Activated CD8-positive, alpha-beta T cell treated with anti-CD3 and anti-CD28 coated beads for 36 hours (primary cell): ENCODE results near the gene VWA3B. TPM values are rescaled to one million over a fixed set of nuclear protein-coding genes. Genes with fewer than 3 reads are reported as not detected.
"Not testable (repeated sequence)": the region's sequence is repeated elsewhere in the genome, so short reads cannot be mapped to it uniquely, and the experiment has no call there.

Experiments used
- ATAC-seq: fragments of 200-7000 bp; cut with Tn5 transposase; one replicate; pipeline ENCODE4 v1.10.0; 2021; ENCODE audit warnings: mild to moderate bottlenecking, moderate library complexity
- CTCF ChIA-PET: fragments of 350-600 bp; sonication (Branson Sonifier 250); formaldehyde crosslinking; loops from one replicate; lab custom pipeline; 2021; ENCODE audit warnings: antibody characterized with exemption; lab: Charles Lee
- POLR2A ChIA-PET: fragments of 350-600 bp; sonication (Branson Sonifier 250); formaldehyde crosslinking; loops from one replicate; lab custom pipeline; 2021; ENCODE audit warnings: antibody characterized with exemption; lab: Charles Lee
- DNase-seq: peaks from one replicate; pipeline ENCODE4 v3.0.0-alpha.2; 2020
- H3K27ac Mint-ChIP-seq: one replicate; pipeline ENCODE4 v1.8.0; 2021; ENCODE audit warnings: mild to moderate bottlenecking, mixed read lengths
- H3K27me3 Mint-ChIP-seq: one replicate; pipeline ENCODE4 v1.8.0; 2021; ENCODE audit warnings: mixed read lengths
- H3K36me3 Mint-ChIP-seq: one replicate; pipeline ENCODE4 v1.8.0; 2021; ENCODE audit warnings: low read depth, mixed read lengths
- H3K4me1 Mint-ChIP-seq: one replicate; pipeline ENCODE4 v1.8.0; 2021; ENCODE audit warnings: low read depth, mixed read lengths
- H3K4me3 Mint-ChIP-seq: one replicate; pipeline ENCODE4 v1.8.0; 2021; ENCODE audit warnings: mild to moderate bottlenecking, moderate library complexity, mixed read lengths
- H3K9me3 Mint-ChIP-seq: one replicate; pipeline ENCODE4 v1.8.0; 2021; ENCODE audit warnings: mixed read lengths
- intact Hi-C: fragments of 100-400 bp; cut with micrococcal nuclease; formaldehyde crosslinking; loops from one replicate; pipeline ENCODE4 v1.10.0; 2022
- total RNA-seq, 2 experiments: library from RNA; stranded (reverse); gene quantifications; one replicate each; pipeline ENCODE4 v1.2.3, GENCODE V29; 2021
- TF ChIP-seq, protein P1 (sequence below): fragments of 200-600 bp; IDR thresholded peaks from one replicate; pipeline ENCODE4 v1.8.0; 2022; ENCODE audit warnings: antibody characterized with exemption, mild to moderate bottlenecking

VWA3B gene
- total RNA-seq, 2 experiments from 2014 or later: not detected

DNA sequence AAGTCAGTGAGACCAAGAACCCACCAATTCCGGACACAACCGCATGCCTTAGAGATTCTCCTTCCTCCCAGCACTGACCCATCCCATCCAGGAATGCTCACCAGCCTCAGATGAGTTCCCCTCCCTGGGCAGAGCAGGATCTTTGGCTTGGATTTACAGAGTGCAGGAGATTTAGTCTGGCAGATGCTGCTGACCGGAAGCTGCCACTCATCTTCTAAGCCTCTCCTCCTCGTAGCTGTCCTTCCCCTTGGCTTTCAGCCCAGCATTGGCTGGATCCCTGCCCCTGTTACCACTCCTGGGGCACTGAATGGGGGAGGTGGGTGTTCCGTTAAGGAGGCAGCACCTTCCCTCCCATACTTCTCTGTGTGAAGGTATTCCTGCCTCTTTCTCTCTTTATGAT, 53.2 kb downstream of the VWA3B start:
- DNase-seq (no peak), ATAC-seq (no peak)
- H3K27me3 Mint-ChIP-seq: peaks cover 8% of the 10 kb centered on the region
- H3K36me3 Mint-ChIP-seq: no peaks in the 10 kb centered on the region
- no peak overlapping the region for H3K4me3 Mint-ChIP-seq
- intact Hi-C loops: no loop called here
- H3K4me1 Mint-ChIP-seq: peaks cover 13% of the 10 kb centered on the region
- H3K9me3 Mint-ChIP-seq: no peaks in the 10 kb centered on the region
- ChIA-PET CTCF (no interaction called here), POLR2A (no interaction called here)
- TF ChIP-seq, protein P1, sequence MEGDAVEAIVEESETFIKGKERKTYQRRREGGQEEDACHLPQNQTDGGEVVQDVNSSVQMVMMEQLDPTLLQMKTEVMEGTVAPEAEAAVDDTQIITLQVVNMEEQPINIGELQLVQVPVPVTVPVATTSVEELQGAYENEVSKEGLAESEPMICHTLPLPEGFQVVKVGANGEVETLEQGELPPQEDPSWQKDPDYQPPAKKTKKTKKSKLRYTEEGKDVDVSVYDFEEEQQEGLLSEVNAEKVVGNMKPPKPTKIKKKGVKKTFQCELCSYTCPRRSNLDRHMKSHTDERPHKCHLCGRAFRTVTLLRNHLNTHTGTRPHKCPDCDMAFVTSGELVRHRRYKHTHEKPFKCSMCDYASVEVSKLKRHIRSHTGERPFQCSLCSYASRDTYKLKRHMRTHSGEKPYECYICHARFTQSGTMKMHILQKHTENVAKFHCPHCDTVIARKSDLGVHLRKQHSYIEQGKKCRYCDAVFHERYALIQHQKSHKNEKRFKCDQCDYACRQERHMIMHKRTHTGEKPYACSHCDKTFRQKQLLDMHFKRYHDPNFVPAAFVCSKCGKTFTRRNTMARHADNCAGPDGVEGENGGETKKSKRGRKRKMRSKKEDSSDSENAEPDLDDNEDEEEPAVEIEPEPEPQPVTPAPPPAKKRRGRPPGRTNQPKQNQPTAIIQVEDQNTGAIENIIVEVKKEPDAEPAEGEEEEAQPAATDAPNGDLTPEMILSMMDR: no peak
- no peak overlapping the region for H3K27ac Mint-ChIP-seq

DNA sequence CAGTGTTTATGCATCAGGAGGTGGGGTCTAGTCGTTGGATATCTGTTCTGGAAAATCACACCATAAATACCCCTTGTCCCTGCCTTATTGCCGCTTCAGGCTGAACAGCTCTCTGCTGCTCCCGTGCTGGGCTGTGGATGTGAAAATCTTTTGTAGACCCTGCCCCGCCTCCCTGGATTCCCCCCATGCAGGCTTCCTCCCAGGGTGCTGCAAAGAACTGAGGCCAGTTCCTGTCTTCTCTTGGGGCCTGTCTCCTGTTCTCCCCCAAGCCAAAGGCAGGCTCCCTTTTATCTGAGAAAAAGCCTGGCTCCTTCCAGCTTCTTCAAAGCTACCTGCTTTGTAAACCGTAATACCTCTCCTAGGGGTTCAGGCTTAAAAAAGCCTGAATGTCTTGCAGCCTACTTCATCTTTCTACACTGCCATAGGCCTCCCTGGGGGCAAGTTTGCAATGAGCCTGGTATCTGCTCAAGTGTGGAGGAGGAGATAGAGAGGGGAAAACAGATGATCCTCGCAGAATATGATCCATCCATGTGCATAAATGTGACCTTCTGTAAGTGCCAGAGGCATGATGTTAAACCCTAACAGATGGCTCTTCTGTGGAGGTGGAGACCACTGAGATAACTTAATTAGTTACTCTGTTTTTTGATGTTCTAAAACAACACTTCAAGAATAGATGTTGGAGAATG, 55.3 kb downstream of the VWA3B start:
- POLR2A ChIA-PET: no interaction called here
- H3K36me3 Mint-ChIP-seq: no peaks in the 10 kb centered on the region
- DNase-seq (no peak), ATAC-seq (no peak)
- TF ChIP-seq, protein P1: no peak
- intact Hi-C loops: no loop called here
- CTCF ChIA-PET: no interaction called here
- peaks cover 2% of the 10 kb centered on the region for H3K4me1 Mint-ChIP-seq
- no peak overlapping the region for H3K4me3 Mint-ChIP-seq
- H3K9me3 Mint-ChIP-seq: no peaks in the 10 kb centered on the region
- peaks cover 4% of the 10 kb centered on the region for H3K27me3 Mint-ChIP-seq
- H3K27ac Mint-ChIP-seq: no peak overlapping the region

DNA sequence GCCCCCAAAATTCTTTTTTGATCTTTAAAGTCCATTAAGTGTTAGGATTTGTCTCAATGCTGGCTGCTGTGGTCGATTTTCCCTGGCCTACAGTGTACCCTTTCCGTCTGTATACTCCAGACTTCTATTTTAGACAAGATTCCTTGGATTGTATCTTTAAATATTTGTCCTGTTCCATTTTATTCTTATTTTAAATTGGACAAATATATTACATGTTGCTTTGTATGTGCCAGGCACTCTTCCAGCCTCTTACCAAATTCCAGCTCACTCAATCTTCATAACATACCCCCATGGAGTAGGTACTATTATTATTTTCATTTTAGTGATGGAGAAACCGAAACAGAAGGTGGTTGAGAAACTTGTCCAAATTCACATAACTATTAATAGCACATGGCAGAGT, 58.1 kb downstream of the VWA3B start:
- Mint-ChIP-seq H3K27me3 (no peaks in the 10 kb centered on the region), H3K36me3 (no peaks in the 10 kb centered on the region), H3K4me3 (no peak overlapping the region), H3K27ac (no peak overlapping the region), H3K9me3 (no peaks in the 10 kb centered on the region), H3K4me1 (peaks cover 4% of the 10 kb centered on the region)
- no peak for DNase-seq
- TF ChIP-seq, protein P1: no peak
- ChIA-PET CTCF (no interaction called here), POLR2A (no interaction called here)
- ATAC-seq: no peak
- intact Hi-C loops: no loop called here

DNA sequence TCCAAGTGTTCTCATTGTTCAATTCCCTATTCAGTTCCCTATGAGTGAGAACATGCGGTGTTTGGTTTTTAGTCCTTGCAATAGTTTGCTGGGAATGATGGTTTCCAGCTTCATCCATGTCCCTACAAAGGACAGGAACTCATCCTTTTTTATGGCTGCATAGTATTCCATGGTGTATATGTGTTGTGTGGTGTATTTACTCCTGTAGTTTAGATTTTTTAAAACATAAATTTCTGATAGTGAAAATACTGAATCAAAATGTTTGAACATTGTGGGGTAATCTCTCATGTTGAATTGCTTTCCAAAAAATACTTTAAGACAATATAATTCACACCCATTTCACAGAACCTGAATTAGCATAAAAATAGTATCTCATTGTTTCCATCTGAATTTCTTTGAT, 60.9 kb downstream of the VWA3B start:
- CTCF ChIA-PET, H3K36me3 Mint-ChIP-seq, H3K27ac Mint-ChIP-seq, H3K9me3 Mint-ChIP-seq, intact Hi-C loops, H3K4me3 Mint-ChIP-seq, POLR2A ChIA-PET, H3K4me1 Mint-ChIP-seq, H3K27me3 Mint-ChIP-seq, DNase-seq, ATAC-seq: not testable (repeated sequence)

DNA sequence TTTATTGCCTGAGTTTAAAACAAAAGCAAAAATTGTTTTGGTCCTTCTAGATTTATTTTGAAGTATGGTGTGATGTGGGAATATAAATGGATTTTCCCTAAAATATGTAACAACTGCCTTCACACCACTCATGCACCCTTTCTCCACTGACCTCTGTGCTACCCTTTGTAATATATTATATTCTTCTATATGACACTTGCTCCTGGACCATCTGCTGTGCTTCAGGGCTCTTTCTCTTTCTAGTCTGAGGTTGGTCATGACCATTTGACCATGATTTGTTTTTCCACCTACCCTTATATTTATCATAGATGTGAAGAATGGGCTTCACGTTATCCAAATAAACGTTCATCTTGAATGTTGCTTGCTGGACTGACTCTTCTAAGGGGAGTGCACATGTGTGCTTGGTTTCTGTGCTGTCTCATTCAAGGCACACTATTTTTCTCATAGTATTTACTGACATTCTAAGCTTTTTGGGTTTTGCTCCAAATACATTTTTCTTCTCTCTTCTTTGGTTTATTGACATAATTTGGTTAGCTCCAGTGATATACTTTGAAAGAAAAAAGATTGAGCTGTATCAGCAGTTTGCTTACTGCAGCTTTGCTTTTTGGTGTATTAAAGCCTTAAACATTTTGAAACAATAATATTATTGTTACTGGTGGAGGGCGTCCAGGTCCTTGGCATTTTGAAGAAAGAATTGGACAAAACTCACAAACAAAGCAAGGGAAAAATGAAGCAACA, 61.8 kb downstream of the VWA3B start:
- Mint-ChIP-seq H3K9me3 (no peaks in the 10 kb centered on the region), H3K36me3 (no peaks in the 10 kb centered on the region), H3K4me3 (no peak overlapping the region), H3K4me1 (peaks cover 4% of the 10 kb centered on the region), H3K27ac (no peak overlapping the region), H3K27me3 (no peaks in the 10 kb centered on the region)
- DNase-seq: no peak
- CTCF ChIA-PET: interaction anchor here (1.5 kb wide), 1 partner anchor 342 kb away, joined by 5 read pairs; no protein-coding TSS in a partner anchor
- ATAC-seq: no peak
- POLR2A ChIA-PET: interaction anchor here (0.9 to 1.0 kb wide), 2 partner anchors 17 to 152 kb away, joined by 3 to 4 read pairs; no protein-coding TSS in a partner anchor
- TF ChIP-seq, protein P1: no peak
- intact Hi-C loops: no loop called here
